Measurements from ENCODE around the gene ADGRF4. TPM values are rescaled to one million over a fixed set of nuclear protein-coding genes. Genes with fewer than 3 reads are reported as not detected.
A peak's percentile ranks its signal among the peaks of the same experiment; 100 is the strongest.

The ADGRF4 gene, protein sequence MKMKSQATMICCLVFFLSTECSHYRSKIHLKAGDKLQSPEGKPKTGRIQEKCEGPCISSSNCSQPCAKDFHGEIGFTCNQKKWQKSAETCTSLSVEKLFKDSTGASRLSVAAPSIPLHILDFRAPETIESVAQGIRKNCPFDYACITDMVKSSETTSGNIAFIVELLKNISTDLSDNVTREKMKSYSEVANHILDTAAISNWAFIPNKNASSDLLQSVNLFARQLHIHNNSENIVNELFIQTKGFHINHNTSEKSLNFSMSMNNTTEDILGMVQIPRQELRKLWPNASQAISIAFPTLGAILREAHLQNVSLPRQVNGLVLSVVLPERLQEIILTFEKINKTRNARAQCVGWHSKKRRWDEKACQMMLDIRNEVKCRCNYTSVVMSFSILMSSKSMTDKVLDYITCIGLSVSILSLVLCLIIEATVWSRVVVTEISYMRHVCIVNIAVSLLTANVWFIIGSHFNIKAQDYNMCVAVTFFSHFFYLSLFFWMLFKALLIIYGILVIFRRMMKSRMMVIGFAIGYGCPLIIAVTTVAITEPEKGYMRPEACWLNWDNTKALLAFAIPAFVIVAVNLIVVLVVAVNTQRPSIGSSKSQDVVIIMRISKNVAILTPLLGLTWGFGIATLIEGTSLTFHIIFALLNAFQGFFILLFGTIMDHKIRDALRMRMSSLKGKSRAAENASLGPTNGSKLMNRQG
- total RNA-seq = not detected in 2 replicates

DNA sequence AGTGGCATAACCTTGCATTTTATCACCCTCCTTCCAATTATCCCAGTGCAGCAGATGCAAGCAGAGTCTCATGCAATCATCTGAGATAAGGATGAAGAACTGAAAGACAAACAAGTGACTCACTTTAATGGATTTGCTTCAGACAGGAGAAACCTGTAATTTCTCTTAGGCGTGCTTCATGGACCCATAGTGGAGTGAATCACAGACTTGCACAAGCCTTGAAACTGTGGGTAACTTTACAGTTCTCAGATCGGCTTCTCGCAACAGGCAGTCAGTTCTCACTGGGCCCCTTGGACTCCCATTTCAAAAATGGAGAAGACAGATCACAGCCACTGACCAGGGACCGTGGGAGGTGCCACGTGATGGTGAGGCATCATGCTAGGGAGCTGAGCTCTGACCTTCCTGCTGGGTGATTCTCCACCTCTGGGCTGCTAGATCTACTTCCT, at the start of gene ADGRF4:
TSS of gene ADGRF4 (plus strand) at position 239 of the 446 bp plus-strand sequence. CDS start 8,666 bp downstream, outside the sequence.
- no peak for DNase-seq (ENCODE audit: low read depth in 2 of 2)

DNA sequence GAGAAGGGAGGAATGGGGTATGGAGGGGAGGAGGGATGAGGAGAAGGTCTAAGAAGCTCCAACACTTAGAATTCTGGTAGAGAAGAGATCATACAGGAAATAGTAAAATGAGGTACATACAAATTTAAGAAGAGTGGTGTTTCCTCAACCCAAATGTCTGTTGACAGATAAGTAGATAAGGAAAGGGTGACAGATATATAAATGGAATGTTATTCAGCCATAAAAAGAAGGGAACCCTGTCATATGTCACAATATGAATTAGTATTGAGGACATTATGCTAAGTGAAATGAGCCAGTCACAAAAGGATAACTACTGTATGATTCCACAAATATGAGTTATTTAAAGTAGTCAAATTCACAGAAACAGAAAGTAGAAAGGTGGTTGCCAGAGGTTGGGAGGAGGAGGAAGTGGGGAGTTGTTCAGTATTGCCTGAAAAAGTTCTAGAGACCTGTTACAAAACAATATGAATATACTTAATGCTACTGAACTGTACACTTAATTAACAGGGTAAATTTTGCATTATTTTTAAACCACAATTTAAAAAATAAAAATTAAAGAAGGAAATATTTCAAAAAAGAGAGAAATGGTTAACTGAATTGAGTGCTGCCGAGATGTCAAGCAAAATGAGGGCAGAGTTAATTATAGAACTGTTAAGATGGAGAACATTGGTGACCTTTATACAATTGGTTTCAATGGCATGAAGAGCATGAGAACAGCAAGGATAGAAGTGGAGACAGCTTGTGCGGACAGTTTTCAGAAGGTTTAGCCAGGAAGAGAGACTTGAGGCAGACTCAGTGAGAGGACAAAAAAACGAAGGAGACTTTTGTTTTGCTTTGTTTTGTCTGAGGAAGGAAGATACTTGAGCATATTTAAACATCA, 47.6 kb upstream of the ADGRF4 start:
- no peak for DNase-seq (ENCODE audit: low read depth in 2 of 2)

DNA sequence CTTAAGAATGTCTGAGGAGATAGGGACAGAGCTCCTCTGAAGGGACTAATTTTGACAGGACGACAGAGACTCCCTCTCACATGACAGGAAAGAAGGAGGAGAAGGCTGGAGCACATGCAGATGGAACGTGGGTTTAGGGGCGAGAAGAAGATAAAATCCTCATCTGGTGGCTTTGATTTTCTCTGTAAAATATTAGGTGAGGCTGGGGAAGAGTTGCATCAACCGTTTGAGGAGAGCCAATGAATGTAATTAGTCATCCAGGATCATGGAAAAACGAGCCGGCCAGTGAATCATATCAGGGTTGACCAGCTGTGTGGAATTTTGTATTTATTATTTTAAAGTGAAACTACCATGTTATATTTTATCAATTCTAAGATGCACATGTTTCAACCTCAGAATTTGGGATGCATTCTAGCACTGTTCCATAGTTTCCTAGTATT, 46.9 kb upstream of the ADGRF4 start:
- peak; percentile 54 to 81 for DNase-seq (ENCODE audit: low read depth in 2 of 2)

DNA sequence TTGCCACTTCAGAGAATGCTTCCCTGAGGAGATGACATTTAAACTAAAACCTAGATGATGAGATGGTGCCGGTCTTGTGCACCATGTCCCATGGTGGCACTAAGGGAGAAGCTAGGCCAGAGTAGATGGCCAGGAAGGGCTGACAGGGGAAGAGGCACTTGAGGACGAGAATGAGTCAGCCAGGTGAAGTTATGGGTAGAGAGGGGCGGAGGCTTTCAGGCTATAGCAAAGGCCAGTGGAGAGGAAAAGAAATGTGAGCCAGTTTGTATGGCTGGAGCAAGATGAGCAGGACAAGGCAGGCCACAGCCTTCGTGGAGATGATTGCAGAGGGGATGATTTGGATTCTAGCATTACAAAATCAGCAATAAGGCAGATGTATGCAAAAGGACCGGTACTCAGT, 44.7 kb upstream of the ADGRF4 start:
- DNase-seq (ENCODE audit: low read depth in 2 of 2) = no peak

DNA sequence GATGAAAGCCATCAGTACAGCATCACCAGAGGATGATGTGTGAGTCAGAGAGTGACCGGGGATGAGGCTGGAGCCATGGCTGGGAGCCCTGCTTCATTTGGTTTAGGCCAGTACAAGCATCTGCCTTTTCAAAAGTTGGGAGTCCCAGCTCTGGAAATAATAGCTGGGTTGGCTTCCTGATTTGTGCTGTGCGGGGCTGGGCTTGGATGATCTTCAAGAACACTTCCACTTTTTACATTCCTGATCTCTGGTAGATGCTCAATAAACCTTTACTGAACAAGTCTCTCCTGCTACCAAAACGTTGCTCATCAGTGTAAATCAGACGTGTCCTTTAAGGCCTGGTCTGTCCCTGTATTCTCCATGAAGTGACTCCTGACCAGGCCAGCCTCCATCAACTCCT, 44.1 kb upstream of the ADGRF4 start:
- DNase-seq (ENCODE audit: low read depth in 2 of 2) = no peak

DNA sequence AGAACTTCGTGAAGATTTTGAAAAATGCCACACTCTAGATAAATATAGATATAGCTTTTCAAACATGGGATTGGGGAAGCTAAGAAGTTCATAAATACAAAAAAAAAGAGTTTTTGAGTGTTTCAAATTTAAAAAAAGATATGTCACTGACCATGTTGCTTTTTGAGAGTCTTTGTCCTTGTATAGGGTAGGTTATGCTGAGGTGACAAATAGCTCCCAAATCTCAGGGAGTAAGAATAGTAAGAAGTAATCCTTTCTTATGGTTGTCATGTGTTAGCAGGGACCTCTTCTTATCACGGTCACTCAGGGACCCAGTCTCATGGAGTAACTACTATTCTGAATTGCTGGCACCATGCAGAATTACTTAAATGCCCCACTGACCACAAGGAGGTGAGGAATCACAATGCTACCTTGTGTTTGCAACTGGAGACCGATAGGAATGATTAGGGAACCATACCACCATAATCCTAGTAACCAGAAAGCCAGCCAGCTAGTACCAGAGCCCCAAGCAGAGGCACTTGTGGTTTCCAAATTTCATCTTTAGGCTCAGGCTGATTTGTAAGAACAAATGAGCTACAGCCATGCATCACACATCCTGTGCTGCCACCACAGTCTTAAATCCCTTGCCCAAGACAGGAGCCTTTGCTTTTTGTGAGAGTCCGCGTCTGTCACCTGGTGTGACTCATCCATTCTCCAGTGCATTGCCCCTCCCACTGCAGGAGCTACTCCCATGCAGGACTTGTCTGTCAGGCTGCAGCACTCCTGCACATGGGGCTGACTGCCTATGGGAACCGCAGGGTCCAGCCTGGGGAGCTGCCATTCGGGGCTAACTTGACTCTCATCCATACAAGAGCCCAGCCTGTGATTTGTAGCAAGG, 42.4 kb upstream of the ADGRF4 start:
- DNase-seq (ENCODE audit: low read depth in 2 of 2) = peak in 1 of 2 donors; percentile 25

DNA sequence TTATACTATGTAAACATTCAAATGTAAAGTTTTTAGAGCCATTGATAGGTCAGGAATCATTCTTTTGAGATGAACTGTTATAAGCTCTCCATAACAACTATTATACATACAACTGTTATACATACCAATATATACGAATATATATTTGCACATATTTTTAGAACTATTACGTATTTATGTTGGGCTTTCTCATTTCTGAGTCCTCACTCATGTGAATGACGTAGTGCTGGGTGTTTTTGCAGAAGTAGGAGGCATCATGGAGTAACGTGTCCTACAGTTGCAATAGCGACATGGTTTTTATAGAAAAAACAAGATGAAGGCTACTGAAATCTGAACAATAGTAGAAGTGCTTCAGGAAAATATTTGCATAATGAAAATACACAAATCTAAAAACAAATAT, 36.4 kb upstream of the ADGRF4 start:
- no peak for DNase-seq (ENCODE audit: low read depth in 2 of 2)

DNA sequence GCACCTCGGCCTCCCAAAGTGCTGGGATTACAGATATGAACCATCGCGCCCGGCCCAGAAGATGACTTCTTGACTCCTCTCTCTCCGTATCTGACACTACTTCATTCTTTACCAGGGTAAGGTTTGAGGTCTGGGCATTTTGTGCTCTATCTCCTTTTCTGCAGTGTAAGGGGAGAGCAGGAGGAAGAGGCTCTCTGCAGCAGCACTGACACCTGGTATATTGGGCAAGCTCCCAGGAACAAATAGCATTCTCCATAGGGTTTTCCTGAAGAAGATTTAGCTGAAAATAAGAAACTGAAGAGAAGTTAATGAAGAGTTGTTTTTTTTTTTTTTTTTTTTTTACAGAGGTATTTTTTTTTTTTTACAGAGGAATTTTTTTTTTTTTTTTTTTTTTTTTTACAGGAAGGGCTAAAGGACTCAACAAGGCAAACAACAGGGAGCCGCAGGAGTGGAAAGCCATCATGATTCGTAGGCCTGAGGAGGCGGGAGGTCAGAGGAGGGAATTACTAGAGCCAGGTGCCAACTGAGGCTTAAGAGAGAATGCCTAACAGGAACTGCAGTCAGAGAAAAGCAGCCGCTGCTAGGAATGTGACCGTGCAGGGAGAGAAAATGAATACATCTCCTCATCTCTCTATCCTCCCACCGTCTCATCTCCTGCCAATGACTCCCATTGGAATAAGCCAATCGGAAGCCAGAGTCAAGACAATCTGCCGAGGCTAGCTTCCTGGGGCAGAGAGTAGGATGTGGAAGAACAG, 34.7 kb upstream of the ADGRF4 start:
- no peak for DNase-seq (ENCODE audit: low read depth in 2 of 2)

DNA sequence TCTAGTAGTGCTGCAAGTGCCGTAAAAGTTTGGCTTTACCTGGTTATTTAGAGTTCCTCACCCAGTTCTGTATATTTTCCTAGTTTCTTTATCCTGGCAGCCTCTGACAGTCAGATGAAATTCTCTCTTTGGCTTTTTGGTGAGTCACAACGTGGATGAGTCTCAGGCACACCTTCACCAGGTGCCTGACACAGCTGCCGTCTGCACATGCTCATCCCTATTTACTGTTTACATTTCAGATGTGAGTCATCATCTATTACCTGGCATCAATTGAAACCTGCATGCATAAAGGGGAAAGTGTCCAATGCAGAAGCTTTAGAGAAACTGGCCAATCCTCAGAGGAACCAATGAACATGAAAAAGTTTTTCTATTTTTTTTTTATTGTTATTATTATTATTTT, 33.3 kb upstream of the ADGRF4 start:
- no peak for DNase-seq (ENCODE audit: low read depth in 2 of 2)

DNA sequence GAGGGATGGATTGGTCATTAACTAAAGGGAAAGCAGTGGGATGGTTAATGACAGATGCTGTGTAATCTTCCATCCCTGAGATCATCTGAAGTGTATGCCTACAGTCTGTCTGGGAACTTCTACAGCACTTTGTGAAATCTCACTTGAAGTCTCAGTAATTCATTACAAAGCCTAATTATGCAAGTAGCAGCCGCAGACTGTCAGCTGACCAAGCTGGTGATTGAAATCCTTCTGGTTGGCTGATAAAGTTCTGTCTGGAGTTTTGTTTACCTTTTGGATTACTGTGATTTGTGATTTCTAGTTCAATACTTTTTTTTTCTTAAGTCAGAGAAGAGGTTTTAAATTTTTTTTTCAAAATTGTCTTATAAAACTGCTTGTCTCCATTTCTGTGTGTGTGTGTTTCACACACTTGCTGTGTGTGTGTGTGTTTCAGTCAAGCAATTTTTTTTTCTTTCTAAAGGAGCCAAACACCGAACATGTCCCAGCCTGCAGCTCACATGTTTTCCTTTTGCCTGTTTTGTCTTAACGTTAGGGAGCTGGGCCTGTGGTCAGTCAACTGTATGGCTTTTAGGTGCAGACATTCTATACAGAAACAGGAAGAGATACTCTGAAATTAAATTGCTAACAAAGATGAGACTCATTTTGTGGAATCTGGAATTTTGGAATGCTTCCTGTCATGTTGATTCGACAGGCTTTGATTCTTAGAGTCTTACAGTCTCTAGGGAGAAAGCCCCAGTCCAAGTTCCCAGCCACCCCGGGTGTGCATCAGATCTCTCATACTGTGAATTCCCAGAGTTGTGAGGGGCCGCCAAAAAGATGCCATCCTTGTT, 28.5 kb upstream of the ADGRF4 start:
- DNase-seq (ENCODE audit: low read depth in 2 of 2) = no peak

DNA sequence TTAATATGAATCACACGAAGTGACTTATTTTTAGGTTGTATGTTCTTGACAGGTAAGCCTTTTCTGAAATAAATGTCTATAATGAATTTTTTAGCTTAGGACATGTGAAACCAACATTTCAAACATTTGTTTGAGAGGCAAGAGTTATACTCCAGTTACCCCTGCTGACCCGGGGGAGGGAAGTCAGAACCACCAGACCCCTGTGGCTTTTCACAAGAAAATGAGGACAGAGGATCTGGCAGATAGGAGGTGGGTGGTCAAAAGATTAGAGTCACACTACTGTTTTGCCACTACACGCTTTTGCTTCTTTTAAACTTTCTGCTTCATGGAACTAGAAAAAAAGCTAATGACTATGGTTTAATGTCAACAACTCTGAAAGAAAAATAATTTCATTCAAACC, 27.5 kb upstream of the ADGRF4 start:
- no peak for DNase-seq (ENCODE audit: low read depth in 2 of 2)

DNA sequence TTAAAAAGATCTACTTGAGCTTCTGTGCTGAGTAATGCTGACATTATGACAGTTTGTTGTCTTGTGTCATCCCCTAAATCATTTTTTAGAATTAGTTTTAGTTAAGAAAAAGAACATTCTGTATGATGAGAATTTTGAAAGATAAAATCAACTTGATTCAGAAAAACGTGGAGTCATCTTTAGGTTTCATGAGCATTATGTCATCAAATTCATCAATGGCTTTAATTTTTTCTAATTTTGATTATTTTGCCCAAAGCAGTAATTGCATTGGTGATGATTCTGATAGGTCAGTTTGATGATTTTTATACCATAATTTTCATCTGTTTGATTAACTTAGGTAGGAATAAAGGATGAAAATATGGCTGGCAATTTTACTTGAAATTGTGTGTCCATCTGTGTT, 26.6 kb upstream of the ADGRF4 start:
- DNase-seq (ENCODE audit: low read depth in 2 of 2) = no peak

DNA sequence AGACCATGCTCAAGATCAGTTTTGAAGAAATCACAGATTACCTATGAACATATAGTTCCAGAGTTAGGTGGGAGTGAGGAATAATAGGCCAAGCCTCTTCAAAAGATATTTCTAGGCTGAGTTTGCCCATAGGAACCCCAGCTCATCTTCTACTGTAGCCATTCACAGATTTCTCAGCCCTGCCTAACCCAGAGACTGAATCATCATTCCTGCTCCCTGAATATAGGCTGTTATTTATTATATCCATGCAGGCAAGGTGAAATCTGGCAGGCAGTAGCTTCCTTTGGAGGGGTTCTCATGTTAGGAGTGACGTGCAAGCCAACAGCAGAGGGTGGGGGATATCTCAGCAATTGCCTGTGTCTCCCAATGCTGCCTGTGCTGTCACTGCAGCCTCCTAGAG, 25.6 kb upstream of the ADGRF4 start:
- no peak for DNase-seq (ENCODE audit: low read depth in 2 of 2)

DNA sequence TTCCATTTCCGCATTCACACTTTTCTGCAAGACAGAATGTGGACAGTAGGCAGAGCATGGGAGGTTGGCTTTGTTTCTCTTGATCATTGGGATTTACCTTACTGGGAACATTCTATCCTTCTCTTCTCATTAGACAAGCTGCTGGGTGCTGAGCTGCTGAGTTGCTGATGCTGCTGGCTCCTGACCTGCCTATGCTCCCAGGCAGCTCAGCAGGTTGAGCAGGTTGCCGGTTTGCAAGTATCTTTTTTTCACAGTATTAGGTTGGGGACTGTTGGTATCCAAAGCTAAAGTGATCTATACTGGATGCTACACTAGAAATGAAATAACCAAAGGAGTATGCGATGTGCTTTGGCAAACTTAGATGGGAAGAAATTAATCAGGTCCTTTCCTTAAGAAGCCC, 23.7 kb upstream of the ADGRF4 start:
- no peak for DNase-seq (ENCODE audit: low read depth in 2 of 2)

DNA sequence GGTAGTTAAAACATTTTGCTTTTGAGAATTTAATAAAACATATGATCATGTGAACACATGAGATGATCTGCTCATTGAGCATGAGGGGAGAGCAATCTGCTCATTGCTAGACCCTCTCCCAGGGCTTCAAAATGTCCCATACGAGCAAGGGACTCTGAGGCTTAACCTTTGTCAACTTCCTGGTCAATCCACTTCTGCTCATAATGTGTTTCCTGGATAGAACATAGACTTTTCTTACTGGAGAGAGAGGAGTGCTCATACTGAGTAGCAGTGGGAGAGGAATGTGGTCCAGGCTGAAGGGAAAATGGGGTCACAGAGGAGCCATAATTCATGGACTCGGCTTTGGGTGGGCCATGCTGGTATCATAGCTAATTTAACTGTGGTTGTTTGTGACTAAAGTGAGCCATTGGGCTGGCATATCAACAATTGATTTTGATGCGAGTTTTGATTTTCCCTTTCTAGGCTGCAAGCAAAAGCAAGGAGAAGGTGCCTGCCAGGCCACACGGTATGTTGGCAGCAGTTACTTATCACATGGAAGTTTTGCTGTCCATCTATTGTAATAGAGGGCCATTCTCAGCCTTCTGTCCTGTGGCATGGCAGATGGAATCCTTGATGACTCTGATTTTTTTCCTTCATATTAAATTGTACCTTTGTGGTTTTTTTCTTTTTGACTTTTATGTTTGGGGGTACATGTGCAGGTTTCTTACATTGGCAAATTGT, 20.8 kb upstream of the ADGRF4 start:
- no peak for DNase-seq (ENCODE audit: low read depth in 2 of 2)

DNA sequence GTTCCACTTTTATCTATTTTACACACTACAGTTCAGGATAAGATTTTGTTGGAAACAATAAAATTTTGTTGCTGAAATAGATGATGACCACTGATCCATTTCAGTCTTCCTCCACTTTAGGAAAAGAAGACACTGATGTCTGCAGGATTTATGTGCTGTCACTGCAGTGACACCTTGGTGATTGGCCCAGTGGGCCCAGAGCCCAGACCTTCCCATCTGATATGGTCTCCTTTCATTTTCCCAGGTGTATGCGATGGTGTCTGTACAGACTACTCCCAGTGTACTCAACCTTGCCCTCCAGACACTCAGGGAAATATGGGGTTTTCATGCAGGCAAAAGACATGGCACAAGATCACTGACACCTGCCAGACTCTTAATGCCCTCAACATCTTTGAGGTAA, 19.6 kb upstream of the ADGRF4 start:
- DNase-seq (ENCODE audit: low read depth in 2 of 2) = no peak

DNA sequence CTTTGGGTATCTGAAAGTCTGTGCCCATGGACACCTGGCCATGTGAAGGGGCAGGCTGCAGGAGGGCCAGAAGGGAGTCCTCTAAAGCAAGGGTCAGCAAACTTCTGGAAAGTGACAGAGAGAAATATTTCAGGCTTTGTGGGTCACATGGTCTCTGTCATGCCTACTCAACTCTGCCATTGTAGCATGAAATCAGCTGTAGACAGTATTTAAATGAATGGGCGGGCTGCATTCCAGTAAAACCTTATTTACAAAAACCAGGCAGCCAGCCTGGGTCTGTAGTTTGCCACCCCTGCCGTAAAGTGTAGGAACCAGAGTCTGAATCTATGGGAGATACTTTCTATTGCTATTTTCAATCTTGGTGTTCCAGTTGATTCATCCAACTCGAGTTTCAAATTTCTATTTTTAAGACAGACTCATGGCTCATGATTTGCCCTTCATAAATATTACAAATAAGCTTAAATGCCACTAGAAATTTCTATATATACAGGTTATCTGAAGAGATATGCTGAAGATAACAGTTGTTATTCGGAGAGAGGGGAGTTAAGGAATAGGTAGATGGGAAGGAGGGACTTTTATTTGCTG, 19.0 kb upstream of the ADGRF4 start:
- no peak for DNase-seq (ENCODE audit: low read depth in 2 of 2)

DNA sequence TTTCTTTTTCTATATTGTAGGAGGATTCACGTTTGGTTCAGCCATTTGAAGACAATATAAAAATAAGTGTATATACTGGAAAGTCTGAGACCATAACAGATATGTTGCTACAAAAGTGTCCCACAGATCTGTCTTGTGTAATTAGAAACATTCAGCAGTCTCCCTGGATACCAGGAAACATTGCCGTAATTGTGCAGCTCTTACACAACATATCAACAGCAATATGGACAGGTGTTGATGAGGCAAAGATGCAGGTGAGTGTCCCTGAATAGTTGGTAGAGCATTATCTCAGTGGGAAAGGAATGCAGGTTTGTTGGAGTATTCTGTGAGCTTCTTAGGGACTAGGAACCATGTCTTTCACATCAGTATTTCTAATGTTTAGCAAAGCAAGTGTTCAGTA, 18.3 kb upstream of the ADGRF4 start:
- DNase-seq (ENCODE audit: low read depth in 2 of 2) = no peak

Data from lung microvascular endothelial cell (primary cell).